Parathyroid adenoma (tissue), 2 donors: Measurements from ENCODE around the gene IGF1.

Experiments used
- H2AFZ ChIP-seq: fragments of 300-600 bp; sonication (generic); one replicate; pipeline ENCODE4 v1.7.0; 2017; ENCODE audit warnings: antibody characterized with exemption, mild to moderate bottlenecking
- H3K27ac ChIP-seq: fragments of 300-600 bp; sonication (generic); one replicate; pipeline ENCODE4 v1.7.0; 2017
- H3K27me3 ChIP-seq: fragments of 300-600 bp; sonication (generic); one replicate; pipeline ENCODE4 v1.7.0; 2017; ENCODE audit warnings: low read length; ENCODE audit not compliant: control insufficient read depth, insufficient read depth
- H3K36me3 ChIP-seq: fragments of 300-600 bp; sonication (generic); one replicate; pipeline ENCODE4 v1.7.0; 2017; ENCODE audit warnings: low read length; ENCODE audit not compliant: control insufficient read depth, insufficient read depth
- H3K4me1 ChIP-seq: fragments of 300-600 bp; sonication (generic); one replicate; pipeline ENCODE4 v1.7.0; 2017; ENCODE audit warnings: control low read depth
- H3K4me2 ChIP-seq: fragments of 300-600 bp; sonication (generic); one replicate; pipeline ENCODE4 v1.7.0; 2017; ENCODE audit warnings: low read length
- H3K4me3 ChIP-seq: fragments of 300-600 bp; sonication (generic); one replicate; pipeline ENCODE4 v1.7.0; 2017; ENCODE audit warnings: low read depth, low read length
- H3K79me2 ChIP-seq: fragments of 300-600 bp; sonication (generic); one replicate; pipeline ENCODE4 v1.7.0; 2017; ENCODE audit warnings: control low read depth
- H3K9ac ChIP-seq: fragments of 300-600 bp; sonication (generic); one replicate; pipeline ENCODE4 v1.7.0; 2017; ENCODE audit warnings: mild to moderate bottlenecking
- H3K9me3 ChIP-seq: fragments of 300-600 bp; sonication (generic); one replicate; pipeline ENCODE4 v1.7.0; 2017; ENCODE audit warnings: low read length; ENCODE audit not compliant: control insufficient read depth
- CTCF ChIP-seq: fragments of 300-600 bp; sonication (generic); IDR thresholded peaks from one replicate; pipeline ENCODE4 v1.7.0; 2017; ENCODE audit warnings: antibody characterized with exemption, mild to moderate bottlenecking
- donor health status: primary hyperparathyroidism.

Gene IGF1

DNA sequence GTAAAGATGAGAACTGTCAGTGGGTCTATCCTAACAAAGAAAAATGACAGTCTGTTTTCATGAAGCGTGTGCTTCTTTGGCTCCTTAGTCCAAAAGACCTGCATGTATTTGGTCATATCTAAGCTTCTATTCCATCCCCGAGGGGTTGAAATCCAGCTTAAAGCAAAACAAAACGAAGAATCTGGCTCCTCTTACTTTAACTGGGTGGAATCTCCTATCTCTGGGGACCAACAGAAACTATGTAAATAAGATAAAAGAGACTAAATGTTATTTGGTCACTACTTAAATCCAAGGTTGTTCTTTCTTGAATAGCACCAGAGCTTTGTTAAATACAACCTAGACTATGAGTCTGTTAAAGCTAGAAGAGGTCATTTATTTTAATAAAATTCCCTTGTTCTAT lies 9.4 kb downstream of the IGF1 start:
- H2AFZ ChIP-seq = no peak overlapping the region
- H3K27me3 ChIP-seq = no peaks in the 10 kb centered on the region
- no peak overlapping the region for H3K4me2 ChIP-seq
- H3K9ac ChIP-seq = no peak overlapping the region
- H3K4me3 ChIP-seq = no peak overlapping the region
- no peak overlapping the region for H3K27ac ChIP-seq
- TF ChIP-seq CTCF = no peak
- H3K9me3 ChIP-seq = no peaks in the 10 kb centered on the region
- no peaks in the 10 kb centered on the region for H3K36me3 ChIP-seq
- no peaks in the 10 kb centered on the region for H3K4me1 ChIP-seq
- H3K79me2 ChIP-seq = no peaks in the 10 kb centered on the region

GRCh38 chr12:102468261-102468915 lies 12.0 kb downstream of the IGF1 start:
- no peak overlapping the region for H3K4me3 ChIP-seq
- no peaks in the 10 kb centered on the region for H3K36me3 ChIP-seq
- H2AFZ ChIP-seq = no peak overlapping the region
- H3K9ac ChIP-seq = no peak overlapping the region
- no peak for TF ChIP-seq CTCF
- H3K79me2 ChIP-seq = no peaks in the 10 kb centered on the region
- no peaks in the 10 kb centered on the region for H3K9me3 ChIP-seq
- H3K27me3 ChIP-seq = no peaks in the 10 kb centered on the region
- no peaks in the 10 kb centered on the region for H3K4me1 ChIP-seq
- H3K27ac ChIP-seq = no peak overlapping the region
- H3K4me2 ChIP-seq = no peak overlapping the region

DNA sequence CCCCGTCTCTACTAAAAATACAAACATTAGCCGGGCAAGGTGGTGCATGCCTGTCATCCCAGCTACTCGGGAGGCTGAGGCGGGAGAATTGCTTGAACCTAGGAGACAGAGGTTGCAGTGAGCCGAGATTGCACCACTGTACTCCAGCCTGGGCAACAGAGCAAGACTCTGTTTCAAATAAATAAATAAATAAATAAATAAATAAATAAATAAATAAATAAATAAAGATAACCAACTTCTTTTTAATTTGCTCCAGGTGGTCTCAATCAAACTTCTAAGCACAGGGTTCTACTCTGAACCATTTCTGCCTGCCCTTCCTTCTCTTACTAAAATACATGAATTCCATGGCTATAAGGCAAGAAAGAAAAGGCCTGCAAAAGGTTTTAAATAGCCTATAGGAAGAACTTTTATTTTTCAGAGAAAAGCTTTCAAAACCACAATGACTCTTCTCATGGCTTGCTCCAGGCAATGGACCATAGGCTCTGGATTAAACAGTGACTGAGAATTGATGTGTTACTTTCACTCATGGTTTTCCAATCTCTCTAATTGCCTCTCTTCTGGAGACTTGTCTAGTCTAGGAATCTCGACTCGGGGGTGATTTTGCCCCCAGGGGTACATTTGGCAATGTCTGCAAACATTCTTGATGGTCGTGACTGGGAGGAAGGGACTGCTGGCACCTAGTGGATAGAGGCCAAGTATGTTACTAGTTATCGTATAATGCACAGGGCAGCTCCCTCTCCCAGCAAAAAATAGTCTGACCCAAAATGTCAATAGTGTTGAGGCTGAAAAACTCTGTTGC lies 14.4 kb downstream of the IGF1 start:
- H3K27ac ChIP-seq = no peak overlapping the region
- no peaks in the 10 kb centered on the region for H3K36me3 ChIP-seq
- H3K4me1 ChIP-seq = no peaks in the 10 kb centered on the region
- no peak overlapping the region for H2AFZ ChIP-seq
- H3K4me3 ChIP-seq = no peak overlapping the region
- no peak for TF ChIP-seq CTCF
- no peaks in the 10 kb centered on the region for H3K79me2 ChIP-seq
- no peak overlapping the region for H3K4me2 ChIP-seq
- no peak overlapping the region for H3K9ac ChIP-seq
- no peaks in the 10 kb centered on the region for H3K9me3 ChIP-seq
- H3K27me3 ChIP-seq = no peaks in the 10 kb centered on the region

DNA sequence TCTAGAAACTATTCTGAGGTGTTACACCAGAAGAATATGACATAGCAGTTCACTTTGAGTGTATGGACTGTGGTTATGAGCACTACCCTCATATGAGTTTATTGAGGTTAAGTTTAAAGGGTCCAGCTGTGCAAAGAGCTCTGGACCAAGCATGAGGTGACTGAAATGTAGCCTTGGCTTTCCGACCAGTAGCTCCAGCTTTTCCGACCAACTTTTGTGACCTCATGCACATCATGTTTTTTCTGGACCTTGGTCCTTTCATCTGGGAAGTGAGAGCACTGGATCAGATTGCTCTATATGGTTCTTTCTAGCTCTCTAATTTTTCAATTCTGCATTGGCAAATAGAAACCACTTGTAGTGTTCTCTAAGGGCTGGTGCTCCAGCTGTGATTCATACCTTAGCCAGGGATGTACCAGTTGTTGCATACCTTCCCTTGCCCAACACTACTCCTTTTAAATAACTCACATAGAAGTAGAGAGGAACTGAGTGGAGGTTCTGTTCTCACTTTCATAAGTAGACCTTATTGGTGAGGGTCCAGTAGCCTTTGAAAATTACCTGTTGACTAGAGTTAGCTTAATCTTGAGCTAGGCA lies 16.6 kb downstream of the IGF1 start:
- H3K9me3 ChIP-seq = no peaks in the 10 kb centered on the region
- H3K79me2 ChIP-seq = no peaks in the 10 kb centered on the region
- H2AFZ ChIP-seq = no peak overlapping the region
- H3K4me2 ChIP-seq = no peak overlapping the region
- H3K27ac ChIP-seq = no peak overlapping the region
- H3K9ac ChIP-seq = no peak overlapping the region
- H3K4me3 ChIP-seq = no peak overlapping the region
- H3K27me3 ChIP-seq = no peaks in the 10 kb centered on the region
- H3K4me1 ChIP-seq = no peaks in the 10 kb centered on the region
- TF ChIP-seq CTCF = no peak
- no peaks in the 10 kb centered on the region for H3K36me3 ChIP-seq
